GM12873 (cell line): Measurements from ENCODE around the gene MAPKAPK2.

Experiments used
- CTCF ChIP-seq: IDR thresholded peaks from 2 replicates; pipeline ENCODE4 v1.5.1; 2012; ENCODE audit warnings: low read depth, mild to moderate bottlenecking, moderate library complexity, low read length, control low read depth; ENCODE audit not compliant: insufficient read depth; ENCODE audit errors: missing control alignments

MAPKAPK2 gene

GRCh38 chr1:206684478-206685333, at the start of gene MAPKAPK2:
Gene MAPKAPK2 (plus strand): TSS chr1:206684905. CDS start chr1:206685230, 325 bp downstream.
- no peak for TF ChIP-seq CTCF

GRCh38 chr1:206635080-206635977, 49.4 kb upstream of the MAPKAPK2 start, which contains the start of gene DYRK3:
Gene DYRK3 (plus strand): TSS chr1:206635536. CDS start chr1:206635704, 168 bp downstream.
- no peak for TF ChIP-seq CTCF

GRCh38 chr1:206635978-206636345, 48.7 kb upstream of the MAPKAPK2 start:
- TF ChIP-seq CTCF, result no peak

- TF ChIP-seq CTCF, result no peak
These were observed 48.0 kb upstream of the MAPKAPK2 start for GRCh38 chr1:206636671-206637070.

- TF ChIP-seq CTCF, result no peak
These were observed 47.1 kb upstream of the MAPKAPK2 start for GRCh38 chr1:206637605-206638004.

GRCh38 chr1:206643118-206643698, 41.5 kb upstream of the MAPKAPK2 start:
- no peak for TF ChIP-seq CTCF
